T-helper 2 cell treated with Interferon-gamma antibody and Interleukin-4, amounts not matched to agents 100 ng/mL and 5 ng/mL, for 36 hours (primary cell): ENCODE results near the gene TTC28. TPM values are rescaled to one million over a fixed set of nuclear protein-coding genes. Genes with fewer than 3 reads are reported as not detected.

ENCODE experiments used
- intact Hi-C: fragments of 100-400 bp; cut with micrococcal nuclease; formaldehyde crosslinking; loops from one replicate; pipeline ENCODE4 v1.15.1; 2023
- total RNA-seq: library from RNA; stranded (reverse); gene quantifications from 2 replicates; pipeline ENCODE4 v1.2.3, GENCODE V29; 2022

Gene TTC28
- total RNA-seq, 1 donor from 2014 or later: 1.1 TPM

DNA sequence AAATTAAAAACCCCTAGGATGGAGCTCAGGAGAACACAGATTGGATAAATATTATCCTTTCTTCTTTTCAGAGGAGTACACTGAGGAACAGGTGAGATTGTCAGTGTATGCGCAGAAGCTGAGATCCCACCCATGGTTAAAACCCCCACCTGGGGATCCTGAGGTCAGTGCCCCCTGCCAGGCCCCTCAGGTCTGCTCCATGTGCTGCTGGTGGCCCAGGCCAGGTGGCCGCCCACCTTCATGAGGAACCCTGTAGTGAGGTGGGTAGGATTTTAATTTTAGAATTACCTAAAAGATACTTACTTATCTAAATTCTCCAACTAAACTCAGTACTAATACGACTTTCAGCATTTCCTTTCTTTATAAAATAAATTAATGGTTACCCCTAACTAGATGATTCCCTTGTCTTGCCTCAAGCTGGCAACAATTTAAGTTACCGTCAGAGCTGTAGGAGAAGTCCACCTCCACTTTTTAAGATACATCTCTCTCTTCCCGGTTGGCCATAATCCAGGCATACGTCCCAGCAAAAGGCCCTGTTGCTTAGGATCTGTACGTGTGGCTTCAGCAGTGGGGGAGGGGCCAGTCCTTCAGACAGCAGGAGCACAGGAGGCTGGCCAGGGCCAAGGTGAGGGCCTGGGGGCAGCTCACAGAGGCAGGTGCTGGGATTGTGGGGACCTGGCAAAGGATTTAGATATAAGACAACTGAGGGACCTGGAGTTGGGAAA lies 699.1 kb downstream of the TTC28 start:
- intact Hi-C loops: no loop called here

GRCh38 chr22:27978802-27979201 lies 700.8 kb downstream of the TTC28 start:
- intact Hi-C loops: no loop called here

DNA sequence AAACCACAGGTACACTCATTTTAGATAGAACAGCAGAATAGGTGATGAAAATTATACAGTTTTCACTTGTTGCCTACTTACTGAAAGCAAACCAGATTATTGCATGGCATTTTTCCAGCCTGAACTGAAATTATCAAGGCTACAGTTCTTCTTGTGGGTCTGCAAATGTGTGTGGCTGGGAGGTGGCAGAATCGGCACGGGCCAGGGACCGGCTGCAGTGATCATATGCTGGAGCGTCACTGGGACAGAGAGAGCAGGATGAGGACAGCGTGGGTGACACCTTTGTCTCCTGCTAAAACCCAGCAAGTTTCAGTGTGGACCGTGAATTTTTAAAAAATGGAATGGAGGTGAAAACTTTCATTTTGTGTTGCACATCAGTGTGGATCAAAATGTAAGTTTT lies 701.3 kb downstream of the TTC28 start:
- intact Hi-C loops: no loop called here

- intact Hi-C loops: no loop called here
Measured at GRCh38 chr22:27976586-27976985, 703.1 kb downstream of the TTC28 start.

GRCh38 chr22:27975381-27976013 lies 704.1 kb downstream of the TTC28 start:
- intact Hi-C loops: no loop called here

DNA sequence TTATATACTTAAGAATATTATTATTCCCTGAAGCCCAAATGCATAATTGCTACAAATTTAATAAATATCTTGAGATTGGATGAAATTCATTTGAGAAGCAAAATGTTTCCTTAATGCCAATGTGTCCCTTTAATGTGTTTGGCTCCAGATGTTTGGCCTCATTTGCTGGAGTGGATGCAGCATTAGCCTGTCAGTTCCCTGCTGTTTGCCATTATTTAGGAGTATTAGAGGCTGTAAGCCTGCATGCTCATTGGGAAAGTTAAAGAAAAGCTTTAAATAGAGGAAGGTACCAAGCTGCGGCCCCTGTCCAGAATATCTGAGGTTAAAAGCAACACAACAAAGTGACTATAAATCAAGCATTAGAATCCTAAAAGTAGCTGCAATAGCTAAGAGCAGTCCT lies 705.8 kb downstream of the TTC28 start:
- intact Hi-C loops: no loop called here

DNA sequence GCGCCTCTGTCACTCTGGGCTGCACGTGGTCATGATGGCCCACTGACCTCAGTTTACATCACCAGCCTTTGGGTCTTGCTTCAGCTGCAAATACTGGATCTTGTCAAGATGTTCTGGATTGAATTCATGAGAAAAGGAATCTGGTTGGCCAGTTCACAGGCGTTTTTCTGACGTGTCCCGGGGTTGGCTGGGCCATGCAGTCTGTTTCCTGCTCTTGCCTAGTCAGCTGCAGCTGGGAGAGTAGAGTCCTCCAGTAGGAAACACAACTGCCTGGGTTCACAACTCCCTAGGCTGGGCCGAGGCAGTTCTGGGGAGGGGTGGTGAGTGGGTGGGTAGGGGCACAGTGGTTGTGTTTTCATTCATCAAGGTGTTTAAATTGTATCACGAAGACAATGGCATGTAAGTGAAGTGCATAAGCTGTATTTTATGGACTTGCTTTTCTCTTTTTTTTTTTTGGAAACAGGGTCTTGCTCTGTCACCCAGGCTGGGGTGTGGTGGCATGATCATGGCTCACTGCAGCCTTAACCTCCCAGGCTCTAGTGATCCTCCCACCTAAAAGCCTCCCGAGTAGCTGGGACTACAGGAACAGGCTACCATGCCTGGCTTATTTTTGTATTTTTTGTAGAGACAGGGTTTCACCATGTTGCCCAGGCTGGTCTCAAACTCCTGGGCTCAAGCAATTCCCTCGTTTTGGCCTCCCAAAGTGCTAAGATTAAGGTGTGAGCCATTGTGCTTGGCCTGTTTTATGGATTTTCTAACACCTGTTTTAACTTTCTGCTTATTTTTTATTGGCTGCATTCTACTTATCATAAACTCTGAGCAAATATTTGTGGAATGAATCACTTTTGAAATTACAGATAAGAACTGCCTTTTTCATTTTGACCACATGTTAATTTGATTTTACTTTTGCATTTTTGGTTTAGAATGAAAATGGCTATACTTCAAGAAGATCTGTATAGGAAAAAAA lies 706.6 kb downstream of the TTC28 start:
- intact Hi-C loops: no loop called here

- intact Hi-C loops: no loop called here
Measured at GRCh38 chr22:27971926-27972325, 707.7 kb downstream of the TTC28 start.

GRCh38 chr22:27970596-27971220 lies 708.9 kb downstream of the TTC28 start:
- intact Hi-C loops: no loop called here

GRCh38 chr22:27966168-27967064 lies 713.2 kb downstream of the TTC28 start:
- intact Hi-C loops: no loop called here

DNA sequence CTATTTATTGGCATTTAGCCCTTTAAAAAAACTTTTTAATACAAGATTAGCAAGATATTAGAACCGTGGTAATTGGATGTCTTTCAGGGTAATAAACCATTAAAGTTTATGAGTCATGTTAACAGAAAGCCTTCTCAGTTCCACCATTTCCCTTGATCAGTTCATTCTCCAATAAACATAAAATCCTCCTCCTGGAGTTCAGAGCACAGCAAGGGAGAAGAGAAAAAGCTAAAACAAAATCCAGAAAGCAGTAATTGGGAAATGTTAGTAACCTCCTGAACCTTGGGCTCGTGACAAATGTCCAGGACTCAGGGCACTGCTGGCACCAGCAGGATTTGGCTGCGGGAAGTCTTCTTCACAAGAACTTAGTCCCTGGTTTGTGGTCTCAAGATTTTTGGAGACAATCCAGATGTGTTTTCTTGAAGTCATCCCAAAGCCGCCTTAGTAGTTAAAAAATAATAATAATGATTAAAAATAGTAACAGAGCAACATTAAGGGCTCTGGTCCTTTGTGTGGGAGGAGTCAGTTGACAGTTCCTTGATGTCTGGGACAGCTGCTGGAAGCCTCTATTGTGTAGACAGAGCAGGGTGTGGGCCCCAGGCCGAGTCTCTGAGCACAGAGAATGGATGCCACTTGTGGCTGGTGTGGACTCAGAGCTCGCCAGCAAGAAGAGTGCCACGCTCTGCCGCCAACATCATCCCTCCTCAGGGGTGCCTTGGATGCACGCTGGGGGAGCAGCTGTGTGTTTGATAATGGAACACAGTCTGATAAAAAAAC lies 717.2 kb downstream of the TTC28 start:
- intact Hi-C loops: no loop called here

GRCh38 chr22:27961680-27962079 lies 718.0 kb downstream of the TTC28 start:
- intact Hi-C loops: no loop called here

- intact Hi-C loops: no loop called here
Measured at GRCh38 chr22:27961182-27961581, 718.5 kb downstream of the TTC28 start.

DNA sequence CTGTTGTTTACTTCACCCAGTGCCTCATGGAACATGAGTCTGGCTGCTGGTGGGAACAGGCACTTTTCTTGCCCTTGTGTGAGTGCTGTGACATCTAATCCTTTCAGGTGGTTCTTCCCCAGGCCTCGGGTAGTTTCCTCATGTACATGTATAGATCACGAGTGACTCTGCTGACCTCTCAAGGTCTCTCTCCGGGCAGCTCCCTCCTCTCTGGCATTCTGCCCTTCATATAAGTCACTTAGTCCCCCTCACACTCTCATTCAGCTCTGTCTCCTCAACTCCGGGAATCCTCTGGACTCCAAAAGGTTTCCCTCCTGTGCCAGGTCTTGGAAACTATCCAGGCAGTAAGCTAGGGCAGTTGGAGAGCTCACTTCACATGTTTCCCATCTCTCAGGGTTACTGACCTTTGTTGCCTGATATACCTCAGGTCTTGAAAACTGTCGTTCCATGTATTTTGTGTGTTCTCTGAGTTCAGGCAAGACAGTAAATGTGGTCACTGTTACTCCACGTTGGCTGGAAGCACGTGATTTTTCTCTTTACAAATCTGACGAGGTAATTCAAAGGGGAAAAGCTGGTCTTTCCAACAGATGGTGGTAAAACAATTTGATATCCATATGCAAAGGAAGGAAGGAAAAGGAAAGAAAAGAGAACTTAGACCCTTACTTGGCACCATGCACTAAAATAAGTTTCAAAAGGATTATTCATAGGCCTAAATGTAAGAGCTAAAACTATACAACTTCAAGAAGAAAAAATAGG lies 720.1 kb downstream of the TTC28 start:
- intact Hi-C loops: no loop called here

GRCh38 chr22:27952779-27953178 lies 726.9 kb downstream of the TTC28 start:
- intact Hi-C loops: no loop called here

DNA sequence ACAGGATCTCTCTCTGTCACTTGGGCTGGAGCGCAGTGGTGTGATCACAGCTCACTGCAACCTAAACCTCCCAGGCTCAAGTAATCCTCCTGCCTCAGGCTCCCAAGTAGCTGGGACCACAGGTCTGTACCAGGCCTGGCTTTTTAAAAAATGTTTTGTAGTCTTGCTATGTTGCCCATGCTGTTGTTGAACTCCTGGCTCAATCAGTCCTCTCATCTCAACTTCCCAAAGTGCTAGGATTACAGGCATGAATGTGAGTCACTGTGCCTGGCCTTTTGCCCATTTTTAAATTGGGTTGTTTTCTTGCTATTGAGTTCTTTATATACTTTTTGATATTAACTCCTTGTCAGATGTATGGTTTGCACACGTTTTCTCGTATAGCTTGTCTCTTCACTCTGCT lies 727.5 kb downstream of the TTC28 start:
- intact Hi-C loops: no loop called here

GRCh38 chr22:27949421-27949820 lies 730.2 kb downstream of the TTC28 start:
- intact Hi-C loops: no loop called here

- intact Hi-C loops: no loop called here
Measured at GRCh38 chr22:27948569-27948968, 731.1 kb downstream of the TTC28 start.

DNA sequence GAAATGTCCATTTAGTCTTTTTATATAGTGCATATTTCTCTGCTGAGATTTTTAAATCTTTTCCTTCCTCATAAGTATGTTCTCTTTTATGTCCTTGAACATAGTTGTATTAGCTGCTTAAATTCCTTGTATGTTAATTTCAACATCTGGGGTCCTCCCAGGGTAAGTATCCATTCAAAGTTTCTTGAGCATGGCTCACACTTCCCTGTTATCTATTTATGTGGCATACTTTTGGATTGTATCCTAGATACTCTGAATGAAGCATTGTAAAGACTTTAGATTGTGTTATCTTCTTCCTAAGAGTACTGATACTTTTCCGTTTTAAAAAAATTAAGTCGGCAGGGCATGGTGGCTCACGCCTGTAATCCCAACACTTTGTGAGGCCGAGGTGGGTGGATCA lies 732.2 kb downstream of the TTC28 start:
- intact Hi-C loops: no loop called here
